Suprapubic skin (tissue), 4 donors: Measurements from ENCODE around the gene CEP85L. TPM values are rescaled to one million over a fixed set of nuclear protein-coding genes. Genes with fewer than 3 reads are reported as not detected.

Experiments used
- DNase-seq, 2 donors: peaks; one replicate each; pipeline ENCODE4 v3.0.0-alpha.2; 2019; ENCODE audit warnings: low spot score in 2 of 2
- H3K27ac ChIP-seq: fragments of 200-600 bp; sonication (generic); one replicate; pipeline ENCODE4 v1.5.1; 2019
- H3K27me3 ChIP-seq: fragments of 200-600 bp; sonication (generic); one replicate; pipeline ENCODE4 v1.5.1; 2019
- H3K36me3 ChIP-seq: fragments of 200-600 bp; sonication (generic); one replicate; pipeline ENCODE4 v1.5.1; 2019
- H3K4me1 ChIP-seq: fragments of 200-600 bp; sonication (generic); one replicate; pipeline ENCODE4 v1.5.1; 2019
- H3K4me3 ChIP-seq: fragments of 200-600 bp; sonication (generic); one replicate; pipeline ENCODE4 v1.5.1; 2019; ENCODE audit warnings: mild to moderate bottlenecking
- H3K9me3 ChIP-seq: fragments of 200-600 bp; sonication (generic); one replicate; pipeline ENCODE4 v1.5.1; 2019
- EP300 ChIP-seq: sonication (generic); formaldehyde crosslinking; IDR thresholded peaks from one replicate; pipeline ENCODE4 v1.6.1; 2017; ENCODE audit warnings: antibody characterized with exemption
- POLR2A ChIP-seq, 2 donors: fragments of 450-650 bp; IDR thresholded peaks; one replicate each; pipeline ENCODE4 v1.6.1; 2017; ENCODE audit warnings: antibody characterized with exemption in 2 of 2, mild to moderate bottlenecking in 2 of 2, moderate library complexity in 2 of 2
- POLR2AphosphoS5 ChIP-seq, 3 donors: sonication (generic); formaldehyde crosslinking; IDR thresholded peaks; one replicate each; pipeline ENCODE4 v1.6.1; 2017; ENCODE audit warnings: antibody characterized with exemption in 3 of 3
- WGBS: methylation state at CpG from one replicate; pipeline ENCODE4 v1.1.5; 2018; 5-methylcytosine and 5-hydroxymethylcytosine counted together
- total RNA-seq, 4 donors: library from RNA; depleted of rRNA; stranded (reverse); fragments of >200 nt; gene quantifications; one replicate each; pipeline ENCODE4 v1.1.0, GENCODE V29; 2016
- TF ChIP-seq, protein P1 (sequence below), 2 donors: fragments of 200-600 bp in 1 of 2; fragments of 450-650 bp in 1 of 2; sonication (generic) in 1 of 2; IDR thresholded peaks; one replicate each; pipeline ENCODE4 v1.5.1; 2016 to 2019; ENCODE audit warnings: antibody characterized with exemption in 2 of 2, mild to moderate bottlenecking in 1 of 2, moderate library complexity in 1 of 2

Gene CEP85L
- total RNA-seq, 4 donors from 2014 or later = 4.7 to 9.5 (median 5.3) TPM

DNA sequence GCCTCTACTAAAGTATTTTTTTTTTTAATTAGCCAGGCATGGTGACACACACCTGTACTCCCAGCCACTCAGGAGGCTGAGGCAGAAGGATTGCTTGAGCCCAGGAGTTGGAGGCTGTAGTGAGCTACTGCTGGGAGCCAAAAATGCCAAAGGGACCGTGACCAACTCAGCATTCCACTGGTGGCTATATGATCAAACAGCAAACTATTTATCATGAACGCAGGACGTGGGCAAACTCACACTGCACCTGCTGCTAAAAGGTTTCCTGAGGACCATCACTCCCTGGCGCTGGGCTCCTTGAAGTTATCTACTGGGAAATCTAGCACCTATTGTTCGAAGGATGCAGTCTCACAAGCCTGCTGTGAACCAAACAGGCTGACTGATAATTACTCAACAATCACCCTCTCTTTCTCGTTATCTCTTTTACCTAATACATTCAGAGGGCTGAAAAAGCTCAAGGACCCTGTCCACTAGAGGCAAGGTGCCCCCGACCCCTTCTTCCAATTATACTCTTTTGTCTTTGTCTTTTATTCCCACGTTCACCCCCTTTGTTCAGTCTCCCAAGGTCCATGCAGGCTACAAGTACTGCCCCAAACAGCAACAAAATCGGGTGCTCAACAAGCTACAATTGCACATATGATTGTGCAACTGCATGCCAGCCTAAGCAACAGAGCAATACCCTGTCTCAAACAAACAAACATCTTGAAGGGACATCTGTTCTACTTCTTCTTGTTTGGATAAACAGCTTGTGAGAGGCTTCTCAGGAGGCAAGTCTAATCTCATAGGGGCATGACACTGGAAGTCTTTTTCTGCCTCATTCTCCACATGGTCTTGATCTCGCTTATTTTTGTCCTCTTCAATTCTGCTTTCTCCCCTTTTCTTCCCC, 151.0 kb downstream of the CEP85L start:
- Histone ChIP-seq H3K27ac (no peak overlapping the region), H3K9me3 (no peaks in the 10 kb centered on the region), H3K27me3 (no peaks in the 10 kb centered on the region), H3K4me1 (no peaks in the 10 kb centered on the region), H3K36me3 (peaks cover 7% of the 10 kb centered on the region), H3K4me3 (no peak overlapping the region)
- no peak for TF ChIP-seq POLR2A (IDR thresholded peaks at IDR 0.05)
- TF ChIP-seq POLR2AphosphoS5 (IDR thresholded peaks at IDR 0.05) = no peak
- TF ChIP-seq EP300 = no peak
- TF ChIP-seq, protein P1, sequence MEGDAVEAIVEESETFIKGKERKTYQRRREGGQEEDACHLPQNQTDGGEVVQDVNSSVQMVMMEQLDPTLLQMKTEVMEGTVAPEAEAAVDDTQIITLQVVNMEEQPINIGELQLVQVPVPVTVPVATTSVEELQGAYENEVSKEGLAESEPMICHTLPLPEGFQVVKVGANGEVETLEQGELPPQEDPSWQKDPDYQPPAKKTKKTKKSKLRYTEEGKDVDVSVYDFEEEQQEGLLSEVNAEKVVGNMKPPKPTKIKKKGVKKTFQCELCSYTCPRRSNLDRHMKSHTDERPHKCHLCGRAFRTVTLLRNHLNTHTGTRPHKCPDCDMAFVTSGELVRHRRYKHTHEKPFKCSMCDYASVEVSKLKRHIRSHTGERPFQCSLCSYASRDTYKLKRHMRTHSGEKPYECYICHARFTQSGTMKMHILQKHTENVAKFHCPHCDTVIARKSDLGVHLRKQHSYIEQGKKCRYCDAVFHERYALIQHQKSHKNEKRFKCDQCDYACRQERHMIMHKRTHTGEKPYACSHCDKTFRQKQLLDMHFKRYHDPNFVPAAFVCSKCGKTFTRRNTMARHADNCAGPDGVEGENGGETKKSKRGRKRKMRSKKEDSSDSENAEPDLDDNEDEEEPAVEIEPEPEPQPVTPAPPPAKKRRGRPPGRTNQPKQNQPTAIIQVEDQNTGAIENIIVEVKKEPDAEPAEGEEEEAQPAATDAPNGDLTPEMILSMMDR (IDR thresholded peaks at IDR 0.05) = no peak
- 95% methylated on average over 10 of the region's 10 CpGs for WGBS
- DNase-seq = no peak

DNA sequence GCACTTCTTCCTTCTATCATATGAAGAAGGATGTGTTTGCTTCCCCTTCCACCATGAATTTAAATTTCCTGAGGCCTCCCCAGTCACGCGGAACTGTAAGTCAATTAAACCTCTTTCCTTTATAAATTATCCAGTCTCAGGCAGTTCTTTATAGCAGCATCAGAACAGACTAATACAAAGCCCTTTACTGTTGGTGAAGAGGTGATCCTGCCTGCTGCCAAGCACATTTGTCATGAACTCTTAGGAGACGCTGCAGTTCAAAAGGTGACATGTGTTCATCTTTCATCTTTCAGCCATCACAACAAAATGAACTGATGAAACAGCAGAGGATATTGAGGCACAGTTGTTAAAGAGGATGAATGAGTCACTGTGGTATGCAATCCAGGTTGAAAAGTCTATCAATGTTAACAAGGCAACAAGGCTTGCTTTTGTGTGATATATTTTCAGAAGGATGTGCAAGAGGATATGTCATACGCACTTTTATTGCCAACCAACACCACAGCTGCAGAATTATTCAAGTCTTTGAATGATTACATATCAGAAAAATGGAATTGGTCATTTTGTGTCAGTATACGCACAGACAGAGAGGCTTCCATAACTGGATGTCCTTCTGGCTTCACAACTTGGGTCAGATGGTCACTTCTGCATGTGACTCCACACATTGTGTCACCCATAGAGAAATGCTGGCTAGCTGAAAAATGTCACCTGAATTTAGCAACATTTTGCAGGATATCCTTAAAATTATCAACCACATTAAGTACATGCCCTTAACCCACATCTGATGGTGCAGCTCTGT, 155.7 kb downstream of the CEP85L start:
- H3K36me3 ChIP-seq = peaks cover 14% of the 10 kb centered on the region
- WGBS = 92% methylated on average over 5 of the region's 5 CpGs
- no peaks in the 10 kb centered on the region for H3K27me3 ChIP-seq
- TF ChIP-seq EP300 (no peak), POLR2A (IDR thresholded peaks at IDR 0.05) (no peak), POLR2AphosphoS5 (IDR thresholded peaks at IDR 0.05) (no peak)
- TF ChIP-seq, protein P1 (IDR thresholded peaks at IDR 0.05) = no peak
- no peaks in the 10 kb centered on the region for H3K9me3 ChIP-seq
- H3K4me1 ChIP-seq = no peaks in the 10 kb centered on the region
- DNase-seq = no peak
- H3K4me3 ChIP-seq = no peak overlapping the region
- no peak overlapping the region for H3K27ac ChIP-seq

DNA sequence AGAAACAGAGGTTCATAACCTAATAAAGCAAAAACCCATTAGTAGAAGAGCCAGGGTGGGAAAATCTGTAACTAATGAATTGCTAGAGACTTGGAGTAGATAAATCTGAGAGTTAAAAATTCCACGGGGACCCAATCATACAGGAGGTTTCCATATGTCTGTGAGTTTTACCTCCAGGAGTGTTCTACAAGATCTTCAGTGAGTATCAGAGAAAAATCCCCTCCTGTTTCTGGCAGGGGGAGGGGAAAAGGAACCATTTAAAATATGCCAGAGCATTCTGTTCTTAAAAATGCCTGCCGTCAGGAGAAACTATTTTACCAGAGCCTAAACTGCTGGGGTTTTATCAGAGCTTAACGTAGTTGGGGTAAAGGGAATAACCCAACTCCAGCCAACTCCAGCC, 157.3 kb downstream of the CEP85L start:
- no peaks in the 10 kb centered on the region for H3K27me3 ChIP-seq
- H3K4me3 ChIP-seq = no peak overlapping the region
- TF ChIP-seq, protein P1 (IDR thresholded peaks at IDR 0.05) = no peak
- TF ChIP-seq EP300 = no peak
- no peak for TF ChIP-seq POLR2AphosphoS5 (IDR thresholded peaks at IDR 0.05)
- TF ChIP-seq POLR2A (IDR thresholded peaks at IDR 0.05) = no peak
- DNase-seq = no peak
- H3K36me3 ChIP-seq = peaks cover 25% of the 10 kb centered on the region
- H3K4me1 ChIP-seq = no peaks in the 10 kb centered on the region
- WGBS = 73% methylated on average over 3 of the region's 3 CpGs
- H3K27ac ChIP-seq = no peak overlapping the region
- H3K9me3 ChIP-seq = no peaks in the 10 kb centered on the region

DNA sequence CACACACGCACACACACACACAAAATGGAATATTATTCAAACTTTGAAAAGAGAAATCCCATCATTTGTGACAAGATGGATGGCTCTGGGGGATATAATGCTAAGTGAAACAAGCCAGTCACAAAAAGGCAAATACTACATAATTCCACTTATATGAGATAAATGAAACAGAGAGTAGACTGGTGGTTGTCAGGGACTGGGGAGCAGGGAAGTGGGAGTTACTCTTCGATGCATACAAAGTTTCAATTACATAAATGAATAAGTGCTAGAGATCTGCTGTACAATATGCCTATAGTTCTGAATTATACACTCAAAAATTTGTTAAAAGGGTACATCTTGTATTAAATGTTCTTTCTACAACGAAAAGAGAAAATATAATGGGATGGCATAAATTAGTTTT, 161.4 kb downstream of the CEP85L start:
- no peak overlapping the region for H3K27ac ChIP-seq
- H3K36me3 ChIP-seq = peaks cover 32% of the 10 kb centered on the region
- no peak overlapping the region for H3K4me3 ChIP-seq
- H3K27me3 ChIP-seq = no peaks in the 10 kb centered on the region
- TF ChIP-seq POLR2A (IDR thresholded peaks at IDR 0.05) = no peak
- no peak for TF ChIP-seq POLR2AphosphoS5 (IDR thresholded peaks at IDR 0.05)
- TF ChIP-seq, protein P1 (IDR thresholded peaks at IDR 0.05) = no peak
- no peak for TF ChIP-seq EP300
- WGBS = 92% methylated on average over 3 of the region's 3 CpGs
- H3K4me1 ChIP-seq = no peaks in the 10 kb centered on the region
- no peak for DNase-seq
- H3K9me3 ChIP-seq = peaks cover 8% of the 10 kb centered on the region

DNA sequence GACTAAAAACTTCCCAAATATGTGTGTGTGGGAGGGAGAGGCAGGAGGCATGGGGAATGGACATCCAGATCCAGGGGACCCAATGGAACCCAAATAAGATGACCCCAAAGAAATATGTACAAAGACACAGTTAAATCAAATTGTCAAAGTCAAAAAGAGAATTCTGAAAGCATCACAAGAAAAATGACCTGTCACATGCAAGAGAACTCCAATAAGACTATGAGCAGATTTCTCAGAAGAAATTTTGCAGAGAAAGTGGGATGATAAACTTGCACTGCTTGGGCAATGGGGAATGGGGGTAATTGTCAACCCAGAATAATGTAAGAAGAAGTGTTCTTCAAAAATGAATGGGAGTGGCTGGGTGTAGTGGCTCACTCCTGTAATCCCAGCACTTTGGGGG, 162.8 kb downstream of the CEP85L start:
- TF ChIP-seq, protein P1 (IDR thresholded peaks at IDR 0.05) = no peak
- no peak for TF ChIP-seq POLR2AphosphoS5 (IDR thresholded peaks at IDR 0.05)
- Histone ChIP-seq H3K27me3 (no peaks in the 10 kb centered on the region), H3K4me3 (no peak overlapping the region), H3K27ac (no peak overlapping the region), H3K36me3 (peaks cover 32% of the 10 kb centered on the region), H3K9me3 (peaks cover 8% of the 10 kb centered on the region), H3K4me1 (no peaks in the 10 kb centered on the region)
- no peak for DNase-seq
